GM18511 (cell line): ENCODE data around the gene GAREM1.
"Not testable (repeated sequence)": the region's sequence is repeated elsewhere in the genome, so short reads cannot be mapped to it uniquely, and the experiment has no call there.

Experiments
- ATAC-seq: cut with Tn5 transposase; IDR thresholded peaks from one replicate; pipeline ENCODE4 v1.9.1; 2021; ENCODE audit warnings: mild to moderate bottlenecking, moderate library complexity; ENCODE audit not compliant: unreplicated experiment

Gene GAREM1

DNA sequence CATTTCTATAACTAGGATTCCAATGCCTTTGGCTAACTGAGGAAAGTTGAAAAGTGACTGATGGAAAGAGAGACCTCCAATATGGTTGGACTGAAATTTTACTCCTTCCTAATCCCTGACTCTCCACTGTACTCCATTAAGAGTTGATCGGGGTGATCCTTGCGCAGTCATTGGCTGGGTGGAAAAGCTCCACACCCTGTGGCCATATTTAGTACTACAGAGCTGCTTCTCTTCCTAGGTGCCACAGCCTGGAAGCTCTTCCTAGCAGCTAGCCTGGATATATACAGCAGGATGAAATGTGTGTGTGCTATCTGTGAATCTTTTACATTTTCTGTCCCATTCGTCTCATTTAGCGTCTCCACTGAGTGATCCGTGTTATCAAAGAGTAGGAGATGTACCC is 209.7 kb downstream of the GAREM1 start:
- no peak for ATAC-seq

DNA sequence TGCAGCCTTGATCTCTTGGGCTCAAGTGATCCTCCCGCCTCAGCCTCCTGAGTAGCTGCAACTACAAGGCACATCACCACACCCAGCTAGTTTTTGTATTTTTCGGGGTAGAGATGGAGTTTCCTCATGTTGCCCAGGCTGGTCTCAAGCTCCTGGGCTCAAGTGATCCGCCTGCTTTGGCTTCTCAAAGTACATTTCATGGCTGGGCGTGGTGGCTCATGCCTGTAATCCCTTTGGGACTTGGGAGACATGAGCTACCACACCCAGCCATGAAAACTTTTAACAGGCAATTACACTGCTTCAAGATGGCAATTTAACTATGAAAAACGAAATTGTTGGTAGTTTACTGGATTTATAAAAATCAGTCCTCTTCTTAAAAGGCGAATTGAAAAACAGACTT is 211.1 kb downstream of the GAREM1 start:
- ATAC-seq = no peak

DNA sequence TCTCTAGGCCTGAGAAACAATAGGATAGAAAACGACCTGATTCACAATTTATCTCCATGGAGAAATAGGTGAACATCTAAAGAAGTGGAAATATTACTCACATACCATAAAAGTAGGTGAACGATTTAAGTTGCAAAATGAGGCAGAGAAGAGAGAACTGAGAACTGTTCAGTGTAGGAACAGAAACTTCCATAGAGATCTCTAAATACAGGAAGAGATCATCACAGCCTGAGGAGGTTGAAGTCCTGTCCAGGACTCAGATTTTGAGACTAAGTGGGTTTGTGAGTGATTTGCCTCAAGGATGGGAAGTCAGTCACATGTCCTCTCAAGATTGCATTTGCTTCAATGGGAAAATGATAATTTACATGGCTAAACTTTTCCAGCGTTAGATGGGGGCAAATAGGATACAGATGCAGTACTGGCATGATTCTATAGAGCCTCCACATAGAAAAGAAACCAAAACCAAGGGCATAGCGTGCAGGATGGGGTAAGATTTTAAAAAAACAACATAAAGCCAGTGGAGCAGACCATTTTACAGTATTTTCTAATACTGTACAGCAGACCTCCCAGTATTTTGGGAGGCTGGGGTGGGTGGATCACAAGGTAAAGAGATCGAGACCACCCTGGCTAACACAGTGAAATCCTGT is 212.0 kb downstream of the GAREM1 start:
- peak; percentile 52 for ATAC-seq

GRCh38 chr18:32258148-32258547 is 212.5 kb downstream of the GAREM1 start:
- ATAC-seq = no peak

- no peak for ATAC-seq
These were observed 213.4 kb downstream of the GAREM1 start for GRCh38 chr18:32257084-32257785.

GRCh38 chr18:32255570-32255969 is 215.1 kb downstream of the GAREM1 start:
- no peak for ATAC-seq

- ATAC-seq = no peak
These were observed 218.4 kb downstream of the GAREM1 start for GRCh38 chr18:32252141-32252860.

DNA sequence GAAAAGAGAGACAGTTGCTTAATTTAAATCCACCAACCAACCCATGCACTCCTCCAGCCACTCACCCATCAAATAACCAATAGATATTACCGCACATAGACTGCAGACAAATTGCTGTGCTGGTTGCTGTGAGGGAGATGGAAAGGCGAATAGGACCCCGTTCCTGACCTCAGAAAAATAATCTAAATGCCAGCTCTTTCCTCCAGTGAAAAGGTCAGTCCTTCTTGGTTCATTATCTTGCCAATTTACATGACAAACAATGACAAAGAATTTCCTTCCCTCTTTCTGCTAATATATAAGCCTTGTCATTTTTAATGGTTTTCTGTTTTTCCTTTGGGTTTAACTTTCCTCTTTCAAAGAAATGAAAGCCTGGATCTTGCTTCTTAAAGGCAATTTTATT is 219.2 kb downstream of the GAREM1 start:
- ATAC-seq = no peak

DNA sequence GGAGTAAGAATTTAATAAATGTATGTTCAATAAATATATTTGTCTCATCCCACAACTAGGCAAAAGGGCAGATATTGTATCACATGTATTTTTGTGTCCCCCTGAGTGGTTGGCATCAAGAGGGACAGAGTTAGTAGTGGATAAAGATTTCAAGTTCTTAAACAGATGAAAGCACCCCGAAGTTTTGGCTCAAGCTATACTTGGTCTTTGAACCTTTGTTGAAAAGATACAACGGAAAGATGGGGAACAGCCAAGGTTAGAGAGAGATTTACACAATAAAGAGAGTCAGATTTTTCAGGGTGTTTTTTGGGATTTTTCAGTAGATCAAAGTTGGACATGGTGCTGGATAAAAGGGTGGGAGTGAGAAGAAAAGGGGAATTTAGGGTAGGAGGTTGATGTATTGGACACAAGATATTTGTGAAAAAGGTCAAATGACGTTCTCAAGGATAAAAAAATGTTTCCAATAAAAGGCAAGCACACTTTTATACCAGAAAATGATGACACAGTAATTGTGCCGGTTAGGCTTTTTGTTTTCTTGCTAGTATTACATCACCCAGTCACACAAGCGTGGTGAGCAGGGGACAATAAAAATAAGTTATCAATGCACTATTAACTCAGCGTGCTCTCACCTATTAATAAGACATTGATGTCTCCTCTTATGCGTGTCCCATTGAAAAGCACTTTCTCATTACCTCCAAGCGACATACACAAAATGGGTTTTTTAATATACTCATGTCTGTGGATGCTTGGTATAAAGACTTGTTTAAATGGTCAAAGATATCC is 221.3 kb downstream of the GAREM1 start:
- no peak for ATAC-seq

GRCh38 chr18:32244881-32245280 is 225.8 kb downstream of the GAREM1 start:
- ATAC-seq = no peak

DNA sequence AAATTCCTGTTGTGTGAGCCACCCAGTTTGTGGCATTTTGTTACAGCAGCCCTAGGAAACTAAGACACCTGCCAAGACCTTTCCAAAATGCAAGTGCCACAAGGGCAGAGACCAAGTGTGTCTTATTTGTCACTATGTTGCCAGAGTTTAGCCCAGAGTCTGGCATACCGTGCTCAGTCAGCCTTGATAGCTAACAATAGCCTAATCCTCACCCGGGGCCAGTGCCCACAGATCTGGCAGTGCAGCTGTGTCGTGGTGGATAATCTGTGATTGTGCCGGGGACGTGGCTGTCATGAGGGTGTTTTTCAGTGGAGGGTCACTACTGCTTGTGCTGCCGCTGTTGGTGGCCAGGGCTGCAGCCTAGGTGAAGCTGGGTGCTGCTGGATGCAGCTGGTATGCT is 227.3 kb downstream of the GAREM1 start:
- ATAC-seq = no peak

DNA sequence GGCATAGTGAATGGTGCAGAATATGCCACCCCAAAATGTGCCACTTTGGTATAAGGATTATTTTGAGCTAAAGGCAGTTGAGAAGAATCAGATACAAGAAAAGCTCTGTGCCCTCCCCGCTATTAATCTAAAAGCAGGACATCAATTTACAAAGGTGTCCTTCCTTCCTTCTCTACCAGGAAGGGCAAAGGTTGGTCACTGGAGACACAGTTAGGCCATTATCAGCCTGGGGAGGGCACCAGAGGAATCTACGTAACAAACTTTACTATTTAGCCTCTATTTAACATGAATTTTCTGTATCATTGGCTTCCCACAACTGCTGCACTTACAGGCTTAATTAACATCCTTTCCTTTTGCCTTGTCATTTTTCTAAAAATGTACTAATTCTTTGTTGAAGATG is 228.3 kb downstream of the GAREM1 start:
- ATAC-seq = no peak

DNA sequence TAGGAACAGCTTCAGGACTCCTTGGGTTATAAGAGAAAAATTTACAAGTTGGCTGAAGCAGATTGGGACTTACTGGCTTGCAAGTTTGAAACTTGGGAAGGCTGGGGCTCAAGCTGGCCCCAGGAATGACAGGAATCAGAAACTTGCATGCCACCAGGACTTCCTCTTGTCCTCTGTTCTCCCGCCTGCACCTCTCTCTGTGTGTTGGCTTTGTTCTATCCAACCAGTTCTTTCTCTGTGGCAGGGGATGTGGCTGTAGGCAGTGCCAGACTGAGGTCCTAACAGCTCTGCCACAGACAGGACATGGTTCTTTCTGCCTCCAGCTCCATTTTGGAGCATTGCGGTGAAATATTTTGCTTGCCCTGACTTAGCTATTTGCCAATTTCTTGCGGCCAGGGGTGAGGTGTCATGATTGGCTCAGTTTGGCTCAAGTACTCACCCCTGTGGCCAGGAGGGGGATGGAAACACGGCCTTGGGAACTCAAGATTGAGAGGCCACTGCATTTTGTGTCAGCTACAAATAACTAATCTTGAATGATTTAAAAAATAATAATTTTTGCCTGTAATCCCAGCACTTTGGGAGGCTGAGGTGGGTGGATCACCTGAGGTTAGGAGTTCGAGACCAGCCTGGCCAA is 231.9 kb downstream of the GAREM1 start:
- no peak for ATAC-seq

GRCh38 chr18:32237049-32237448 is 233.6 kb downstream of the GAREM1 start:
- ATAC-seq = no peak

DNA sequence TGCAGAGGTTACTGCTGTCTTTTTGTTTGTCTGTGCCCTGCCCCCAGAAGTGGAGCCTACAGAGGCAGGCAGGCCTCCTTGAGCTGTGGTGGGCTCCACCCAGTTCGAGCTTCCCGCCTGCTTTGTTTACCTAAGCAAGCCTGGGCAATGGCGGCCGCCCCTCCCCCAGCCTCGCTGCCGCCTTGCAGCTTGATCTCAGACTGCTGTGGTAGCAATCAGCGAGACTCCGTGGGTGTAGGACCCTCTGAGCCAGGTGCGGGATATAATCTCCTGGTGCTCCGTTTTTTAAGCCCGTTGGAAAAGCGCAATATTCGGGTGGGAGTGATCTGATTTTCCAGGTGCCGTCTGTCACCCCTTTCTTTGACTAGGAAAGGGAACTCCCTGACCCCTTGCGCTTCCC is 237.3 kb downstream of the GAREM1 start:
- not testable (repeated sequence) for ATAC-seq

- ATAC-seq = no peak
These were observed 251.2 kb downstream of the GAREM1 start for GRCh38 chr18:32219431-32220018.

GRCh38 chr18:32216390-32216789 is 254.3 kb downstream of the GAREM1 start:
- no peak for ATAC-seq

DNA sequence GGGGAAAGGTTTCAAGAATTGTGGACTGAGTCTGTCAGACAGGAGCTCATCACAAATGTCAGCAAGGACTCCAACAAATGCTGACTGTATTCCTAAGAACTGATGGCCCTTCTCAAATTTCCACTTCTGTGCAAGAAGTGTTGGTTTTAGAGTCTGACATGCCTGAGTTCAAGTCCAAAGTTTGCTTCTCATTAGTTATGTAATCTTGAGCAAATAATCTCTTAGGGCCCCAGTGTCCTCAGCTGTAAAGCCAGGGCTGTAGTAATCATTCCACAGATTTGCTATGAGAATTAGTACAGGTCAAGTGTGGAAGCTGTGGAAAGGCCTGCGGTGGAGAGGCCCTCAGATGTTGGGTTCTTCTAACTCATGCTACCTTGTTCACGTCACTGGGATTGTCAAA is 257.0 kb downstream of the GAREM1 start:
- no peak for ATAC-seq
